Measurements from ENCODE around the gene DDOST.

DDOST gene

GRCh38 chr1:20616847-20617487 is 44.2 kb downstream of the DDOST start:
- Histone ChIP-seq H3K27ac (no peak overlapping the region), H3K36me3 (no peaks in the 10 kb centered on the region), H3K27me3 (no peaks in the 10 kb centered on the region), H3K4me3 (no peak overlapping the region), H3K4me1 (peaks cover 0 to 14% (median 4%) of the 10 kb centered on the region in 4 donors), H3K9me3 (no peaks in the 10 kb centered on the region)
- DNase-seq: no peak
- intact Hi-C loops (cut with DNase I; ENCODE audit: low total_unique reads): no loop called here
- no peak for TF ChIP-seq CTCF (IDR thresholded peaks at IDR 0.05)

- Histone ChIP-seq H3K27ac (no peak overlapping the region), H3K4me3 (no peak overlapping the region)
- TF ChIP-seq CTCF (IDR thresholded peaks at IDR 0.05): no peak
Measured at GRCh38 chr1:20615946-20616846, 45.0 kb downstream of the DDOST start.

GRCh38 chr1:20614131-20614579 is 47.0 kb downstream of the DDOST start:
- H3K27me3 ChIP-seq: no peaks in the 10 kb centered on the region
- no peaks in the 10 kb centered on the region for H3K9me3 ChIP-seq
- no peak for DNase-seq
- TF ChIP-seq CTCF (IDR thresholded peaks at IDR 0.05): no peak
- H3K4me1 ChIP-seq: peaks cover 0 to 14% (median 4%) of the 10 kb centered on the region in 4 donors
- H3K36me3 ChIP-seq: no peaks in the 10 kb centered on the region
- no peak overlapping the region for H3K27ac ChIP-seq
- H3K4me3 ChIP-seq: no peak overlapping the region
- intact Hi-C loops (cut with DNase I; ENCODE audit: low total_unique reads): no loop called here

More at GRCh38 chr1:20615946-20616846, 45.0 kb downstream of the DDOST start:
- no peak for DNase-seq
- peaks cover 0 to 14% (median 4%) of the 10 kb centered on the region in 4 donors for H3K4me1 ChIP-seq
- H3K27me3 ChIP-seq: no peaks in the 10 kb centered on the region
- intact Hi-C loops (cut with DNase I; ENCODE audit: low total_unique reads): no loop called here
- H3K9me3 ChIP-seq: no peaks in the 10 kb centered on the region
- H3K36me3 ChIP-seq: no peaks in the 10 kb centered on the region

- Histone ChIP-seq H3K4me1 (peaks cover 0 to 14% (median 4%) of the 10 kb centered on the region in 4 donors), H3K4me3 (no peak overlapping the region), H3K27ac (no peak overlapping the region), H3K9me3 (no peaks in the 10 kb centered on the region), H3K27me3 (peaks cover 0 to 12% of the 10 kb centered on the region in 2 donors), H3K36me3 (no peaks in the 10 kb centered on the region)
- no peak for TF ChIP-seq CTCF (IDR thresholded peaks at IDR 0.05)
- intact Hi-C loops (cut with DNase I; ENCODE audit: low total_unique reads): no loop called here
- DNase-seq: no peak
Measured at GRCh38 chr1:20612221-20612746, 48.9 kb downstream of the DDOST start.

GRCh38 chr1:20611652-20612051 is 49.5 kb downstream of the DDOST start:
- Histone ChIP-seq H3K9me3 (no peaks in the 10 kb centered on the region), H3K27me3 (peaks cover 0 to 12% of the 10 kb centered on the region in 2 donors), H3K36me3 (no peaks in the 10 kb centered on the region), H3K4me1 (peaks cover 0 to 13% (median 4%) of the 10 kb centered on the region in 4 donors), H3K4me3 (no peak overlapping the region), H3K27ac (no peak overlapping the region)
- DNase-seq: no peak
- intact Hi-C loops (cut with DNase I; ENCODE audit: low total_unique reads): no loop called here
- TF ChIP-seq CTCF (IDR thresholded peaks at IDR 0.05): no peak
